B cell (primary cell): ENCODE results near the gene SIAH3. TPM values are rescaled to one million over a fixed set of nuclear protein-coding genes. Genes with fewer than 3 reads are reported as not detected.

ENCODE experiments used
- ATAC-seq: fragments of 200-7000 bp; cut with Tn5 transposase; one replicate; pipeline ENCODE4 v1.10.0; 2021; ENCODE audit warnings: low read depth, mild to moderate bottlenecking, moderate number of reproducible peaks, moderate library complexity
- CTCF ChIA-PET: fragments of 350-600 bp; sonication (Branson Sonifier 250); formaldehyde crosslinking; loops from one replicate; lab custom pipeline; 2021; ENCODE audit warnings: antibody characterized with exemption, inconsistent platforms; lab: Charles Lee
- POLR2A ChIA-PET: fragments of 350-600 bp; sonication (Branson Sonifier 250); formaldehyde crosslinking; loops from one replicate; lab custom pipeline; 2021; ENCODE audit warnings: antibody characterized with exemption; lab: Charles Lee
- DNase-seq: peaks from one replicate; pipeline ENCODE4 v3.0.0; 2013
- H2AFZ ChIP-seq: 2 replicates; pipeline ENCODE4 v1.6.1; 2012; ENCODE audit warnings: mild to moderate bottlenecking, low read depth, low read length; ENCODE audit not compliant: insufficient read depth, poor library complexity, severe bottlenecking
- H3K27ac ChIP-seq, 2 donors: 1 replicate in 1 of 2; 2 replicates in 1 of 2; pipeline ENCODE4 v1.5.1; 2012 to 2013; ENCODE audit warnings: low read length in 2 of 2, mild to moderate bottlenecking in 2 of 2, moderate library complexity in 1 of 2
- H3K27me3 ChIP-seq, 4 experiments: fragments of 200-600 bp in 1 of 4; sonication (generic) in 1 of 4; replicated peaks in 1 of 4; 1 replicate in 2 of 4; 2 replicates in 2 of 4; pipeline versions ENCODE4 v1.6.1 to v1.7.0; 2013 to 2016; ENCODE audit warnings: low read length in 3 of 4, mild to moderate bottlenecking in 2 of 4, mixed read lengths in 1 of 4, moderate library complexity in 1 of 4; ENCODE audit not compliant: insufficient read depth in 4 of 4, control insufficient read depth in 3 of 4; ENCODE audit errors: control extremely low read depth in 1 of 4
- H3K36me3 ChIP-seq, 2 experiments: replicated peaks in 1 of 2; 1 replicate in 1 of 2; 2 replicates in 1 of 2; pipeline versions ENCODE4 v1.6.1 to v1.7.1; 2013; ENCODE audit warnings: low read length in 1 of 2; ENCODE audit not compliant: insufficient read depth in 2 of 2, control insufficient read depth in 1 of 2; ENCODE audit errors: control extremely low read depth in 1 of 2, extremely low read depth in 1 of 2
- H3K4me1 ChIP-seq, 2 donors: fragments of 200-600 bp in 1 of 2; sonication (generic) in 1 of 2; 1 replicate in 1 of 2; 2 replicates in 1 of 2; pipeline versions ENCODE4 v1.5.1 to v1.6.1; 2013 to 2017; ENCODE audit warnings: low read length in 2 of 2; ENCODE audit not compliant: control insufficient read depth in 2 of 2, insufficient read depth in 2 of 2
- H3K4me2 ChIP-seq: replicated peaks from 2 replicates; pipeline ENCODE3; 2012; ENCODE audit warnings: mild to moderate bottlenecking, low read depth, low read length; ENCODE audit not compliant: poor library complexity, severe bottlenecking
- H3K4me3 ChIP-seq, 5 experiments: fragments of 200-600 bp in 1 of 5; sonication (generic) in 1 of 5; 1 replicate in 3 of 5; 2 replicates in 2 of 5; pipeline versions ENCODE4 v1.5.1 to v1.7.0; 2011 to 2016; ENCODE audit warnings: low read length in 4 of 5, mild to moderate bottlenecking in 4 of 5, low read depth in 2 of 5, control low read depth in 1 of 5, moderate library complexity in 1 of 5; ENCODE audit not compliant: insufficient read depth in 1 of 5; ENCODE audit errors: control extremely low read depth in 1 of 5, extremely low read depth in 1 of 5
- H3K79me2 ChIP-seq: fragments of 200-600 bp; sonication (generic); one replicate; pipeline ENCODE4 v1.6.0; 2016; ENCODE audit warnings: low read length; ENCODE audit not compliant: control insufficient read depth, insufficient read depth
- H3K9ac ChIP-seq: fragments of 200-600 bp; sonication (generic); 2 replicates; pipeline ENCODE4 v1.6.1; 2017; ENCODE audit warnings: mild to moderate bottlenecking, low read length, moderate library complexity
- H3K9me3 ChIP-seq, 3 donors: one replicate each; pipeline versions ENCODE4 v1.6.1 to v1.7.1; 2013; ENCODE audit warnings: low read length in 2 of 3; ENCODE audit not compliant: control insufficient read depth in 2 of 3, insufficient read depth in 1 of 3; ENCODE audit errors: control extremely low read depth in 1 of 3
- H4K20me1 ChIP-seq: 2 replicates; pipeline ENCODE4 v1.6.0; 2012; ENCODE audit warnings: mild to moderate bottlenecking, low read length; ENCODE audit not compliant: insufficient read depth, control insufficient read depth, poor library complexity, severe bottlenecking
- H3K27ac Mint-ChIP-seq: one replicate; pipeline ENCODE4 v1.8.0; 2021; ENCODE audit warnings: mixed read lengths
- H3K27me3 Mint-ChIP-seq: one replicate; pipeline ENCODE4 v1.8.0; 2021; ENCODE audit warnings: mixed read lengths
- H3K4me1 Mint-ChIP-seq: one replicate; pipeline ENCODE4 v1.8.0; 2021; ENCODE audit warnings: mixed read lengths
- H3K4me3 Mint-ChIP-seq: one replicate; pipeline ENCODE4 v1.8.0; 2021; ENCODE audit warnings: mixed read lengths
- H3K9me3 Mint-ChIP-seq: one replicate; pipeline ENCODE4 v1.8.0; 2022; ENCODE audit warnings: mixed read lengths; ENCODE audit not compliant: insufficient read depth
- CTCF ChIP-seq: fragments of 200-600 bp; IDR thresholded peaks from one replicate; pipeline ENCODE4 v1.8.0; 2022; ENCODE audit warnings: antibody characterized with exemption, mild to moderate bottlenecking
- EZH2 ChIP-seq: IDR thresholded peaks from 2 replicates; pipeline ENCODE4 v1.6.1; 2012; ENCODE audit warnings: borderline replicate concordance, low read depth, mild to moderate bottlenecking, moderate library complexity, low read length; ENCODE audit not compliant: insufficient read depth, poor library complexity, severe bottlenecking
- WGBS: methylation state at CpG from one replicate; pipeline ENCODE4 v1.1.5; 2013; ENCODE audit warnings: missing lambda C conversion rate; ENCODE audit not compliant: insufficient coverage; 5-methylcytosine and 5-hydroxymethylcytosine counted together
- intact Hi-C: fragments of 100-400 bp; cut with micrococcal nuclease; formaldehyde crosslinking; loops from one replicate; pipeline ENCODE4 v1.10.0; 2022
- polyA minus RNA-seq: library from RNA; depleted of rRNA, polyadenylated mRNA; stranded (reverse); fragments of >200 nt; gene quantifications from 2 replicates; pipeline ENCODE4 v1.2.3, GENCODE V29; 2012
- polyA plus RNA-seq: library from polyadenylated mRNA; depleted of rRNA; stranded (reverse); fragments of >200 nt; gene quantifications from 2 replicates; pipeline ENCODE4 v1.2.3, GENCODE V29; 2012
- total RNA-seq, 2 donors: library from RNA; stranded (reverse); fragments of 120-200 nt in 1 of 2; gene quantifications; 1 replicate in 1 of 2; 2 replicates in 1 of 2; pipeline versions ENCODE4 v1.2.3 to v1.2.4, GENCODE V29; 2013 to 2022

The SIAH3 gene
- not detected in 2 replicates for total RNA-seq
- total RNA-seq (2013): under 0.01 TPM
- polyA plus RNA-seq: not detected in 2 replicates
- polyA minus RNA-seq: not detected in 2 replicates

- WGBS: 6% methylated on average over 23 of the region's 35 CpGs
- H4K20me1 ChIP-seq: no peaks in the 10 kb centered on the region
- peak within 1 kb of the TSS in 4 of 5 experiments; percentile 3 to 34 (median 27) for H3K4me3 ChIP-seq
- ATAC-seq (no peak), DNase-seq (peak; percentile 14)
- H3K27me3 ChIP-seq: peaks cover 0 to 45% (median 18%) of the 10 kb centered on the region in 4 experiments
- no peak within 1 kb of the TSS for H3K27ac Mint-ChIP-seq
- peak within 1 kb of the TSS; percentile 69 for H3K4me2 ChIP-seq
- POLR2A ChIA-PET: no interaction called here
- peaks cover 30 to 32% of the 10 kb centered on the region in 2 donors for H3K4me1 ChIP-seq
- no peaks in the 10 kb centered on the region for H3K36me3 ChIP-seq
- peaks cover 0 to 4% (median 0%) of the 10 kb centered on the region in 3 donors for H3K9me3 ChIP-seq
- peak within 1 kb of the TSS; percentile 62 for H3K4me3 Mint-ChIP-seq
- intact Hi-C loops: no loop called here
- H3K79me2 ChIP-seq: no peaks in the 10 kb centered on the region
- H3K9ac ChIP-seq: peak within 1 kb of the TSS; percentile 49
- CTCF ChIA-PET: no interaction called here
- no peak within 1 kb of the TSS for H3K27ac ChIP-seq
- peaks cover 76% of the 10 kb centered on the region for H3K27me3 Mint-ChIP-seq
- no peak for TF ChIP-seq EZH2
- TF ChIP-seq CTCF: no peak
- H2AFZ ChIP-seq: peak within 1 kb of the TSS; percentile 72
- H3K9me3 Mint-ChIP-seq: no peaks in the 10 kb centered on the region
- peaks cover 29% of the 10 kb centered on the region for H3K4me1 Mint-ChIP-seq
These were observed at the start of gene SIAH3 for GRCh38 chr13:45851171-45851921. SIAH3 (minus strand) TSS chr13:45851753; CDS start chr13:45851629, 124 bp downstream.

- H3K27me3 Mint-ChIP-seq: peaks cover 16% of the 10 kb centered on the region
- no peak for TF ChIP-seq EZH2
- no peak for TF ChIP-seq CTCF
- H3K9ac ChIP-seq: no peak overlapping the region
- H3K4me1 Mint-ChIP-seq: no peaks in the 10 kb centered on the region
- no peaks in the 10 kb centered on the region for H3K79me2 ChIP-seq
- H3K9me3 Mint-ChIP-seq: no peaks in the 10 kb centered on the region
- DNase-seq (no peak), ATAC-seq (no peak)
- ChIA-PET POLR2A (no interaction called here), CTCF (no interaction called here)
- H3K27me3 ChIP-seq: peaks cover 0 to 4% (median 0%) of the 10 kb centered on the region in 4 experiments
- no peaks in the 10 kb centered on the region for H4K20me1 ChIP-seq
- no peaks in the 10 kb centered on the region for H3K36me3 ChIP-seq
- intact Hi-C loops: no loop called here
- H3K4me2 ChIP-seq: no peak overlapping the region
- no peak overlapping the region for H3K27ac Mint-ChIP-seq
- 94% methylated on average over 2 of the region's 3 CpGs for WGBS
- no peak overlapping the region for H3K4me3 ChIP-seq
- no peak overlapping the region for H3K4me3 Mint-ChIP-seq
- peaks cover 0 to 4% (median 0%) of the 10 kb centered on the region in 3 donors for H3K9me3 ChIP-seq
- no peaks in the 10 kb centered on the region for H3K4me1 ChIP-seq
- H2AFZ ChIP-seq: no peak overlapping the region
- H3K27ac ChIP-seq: no peak overlapping the region
These were observed 47.9 kb upstream of the SIAH3 start for GRCh38 chr13:45899406-45899805.
